Measurements from ENCODE around the gene FRMD4A. TPM values are rescaled to one million over a fixed set of nuclear protein-coding genes. Genes with fewer than 3 reads are reported as not detected.

FRMD4A gene
- total and polyA plus RNA-seq, 10 of the 15 experiments (the other 5 are each of a cell fraction or from before 2014, with no cell fraction given): 17.8 to 75.2 (median 39.1) TPM

DNA sequence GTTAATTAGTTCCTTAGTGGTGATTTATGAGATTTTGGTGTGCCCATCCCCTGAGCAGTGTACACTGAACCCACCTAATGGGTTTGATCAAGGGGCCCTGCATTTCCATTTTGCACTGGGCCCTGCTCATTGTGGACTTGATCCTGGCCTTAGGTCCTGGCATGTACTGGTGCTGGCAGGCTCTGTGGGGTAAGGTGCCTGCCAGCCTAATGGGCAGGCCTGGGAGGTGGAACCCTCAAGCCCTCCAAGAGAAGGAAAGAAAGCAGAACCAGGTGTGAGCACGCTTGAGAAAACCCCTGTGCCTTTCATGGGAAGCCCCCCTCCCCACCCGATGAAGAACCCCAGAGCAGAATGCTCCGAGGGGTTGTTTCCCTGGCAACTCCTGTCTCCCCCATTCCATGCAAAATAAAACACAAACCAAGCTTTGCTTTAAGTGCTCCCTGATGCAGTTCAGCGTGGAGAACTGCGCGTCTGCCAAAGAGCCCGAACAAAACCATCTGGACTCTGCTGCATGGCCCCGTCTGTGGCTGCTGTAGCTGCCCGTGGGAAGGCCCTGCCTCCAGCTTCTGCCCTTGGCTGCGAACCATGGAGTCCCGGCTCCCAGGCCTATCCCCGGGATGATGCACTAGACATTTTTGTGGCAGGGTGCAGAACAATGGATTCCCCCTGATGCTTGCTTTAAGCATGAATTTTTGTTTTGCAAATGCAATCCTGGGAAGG is 620.6 kb downstream of the FRMD4A start:
- BruUV-seq (replicated peaks): no TSS peak
- intact Hi-C loops (cut with micrococcal nuclease; ENCODE audit: unreplicated experiment): loop anchor here (5.0 kb wide), 3 partner anchors 32 to 67 kb away; no protein-coding TSS in a partner anchor
- H3K27ac ChIP-seq (ENCODE audit: control insufficient read depth, insufficient read depth): no peak overlapping the region
- no peaks in the 10 kb centered on the region; a peak in 1 of 4 replicates for H3K36me3 ChIP-seq (ENCODE audit: control insufficient read depth in 2 of 2, insufficient read depth in 2 of 2, low read length in 1 of 2)
- H2AFZ ChIP-seq (ENCODE audit: control insufficient read depth, low read depth, low read length): no peak overlapping the region
- CTCF ChIA-PET: no interaction called here
- in situ Hi-C loops (cut with MboI): no loop called here
- H3K4me3 ChIP-seq: no peak overlapping the region
- RAD21 ChIA-PET (ENCODE audit: unreplicated experiment): interaction anchor here (1.0 to 1.6 kb wide), 2 partner anchors 13 to 77 kb away, joined by 3 to 5 read pairs; no protein-coding TSS in a partner anchor
- WGBS (ENCODE audit: insufficient coverage, insufficient replicate concordance, low lambda C conversion rate, missing lambda C conversion rate): 95% methylated on average over 12 of the region's 12 CpGs
- H3K9me3 ChIP-seq (replicated peaks; ENCODE audit: control insufficient read depth, insufficient read depth, low read length): no peaks in the 10 kb centered on the region
- POLR2A ChIA-PET: interaction anchor here (1.3 to 1.4 kb wide), 2 partner anchors 28 to 34 kb away, joined by 3 read pairs; no protein-coding TSS in a partner anchor
- SMC1A ChIA-PET (ENCODE audit: uncharacterized antibody, unreplicated experiment): interaction anchor here (1.0 to 1.8 kb wide), 3 partner anchors 10 to 47 kb away, joined by 4 to 9 read pairs (median 6); no protein-coding TSS in a partner anchor
- no peak for DNase-seq (ENCODE audit: low read depth, low spot score)
- H3K9ac ChIP-seq (ENCODE audit: control insufficient read depth, insufficient read depth, low read length): no peak overlapping the region
- FAIRE-seq: no peak
- H3K4me1 ChIP-seq (ENCODE audit: control insufficient read depth, insufficient read depth, low read length): peaks cover 37% of the 10 kb centered on the region
- H3K79me2 ChIP-seq (ENCODE audit: control insufficient read depth, insufficient read depth, low read length): peaks cover 44% of the 10 kb centered on the region
- H4K20me1 ChIP-seq (ENCODE audit: control insufficient read depth, insufficient read depth): no peaks in the 10 kb centered on the region
- no peak overlapping the region for H3K4me2 ChIP-seq (ENCODE audit: control insufficient read depth, insufficient read depth)
- no peaks in the 10 kb centered on the region for H3K27me3 ChIP-seq (replicated peaks in 1 of 2; ENCODE audit: control insufficient read depth in 2 of 2, insufficient read depth in 2 of 2, low read length in 1 of 2)
- ATAC-seq: no peak
- no peak for TF ChIP-seq JUND (IDR thresholded peaks at IDR 0.05; ENCODE audit: low read depth, low read length)
- TF ChIP-seq GABPA (IDR thresholded peaks at IDR 0.05; ENCODE audit: low read depth): no peak
- TF ChIP-seq HDAC6 (IDR thresholded peaks at IDR 0.05; ENCODE audit: unreplicated experiment): no peak
- TF ChIP-seq SMARCA5 (IDR thresholded peaks at IDR 0.05): no peak
- no peak for TF ChIP-seq POU2F2 (IDR thresholded peaks at IDR 0.05; ENCODE audit: borderline replicate concordance, low read depth, low read length)
- TF ChIP-seq STAT3 (IDR thresholded peaks at IDR 0.05; ENCODE audit: low read depth, low read length): no peak
- TF ChIP-seq CEBPB (IDR thresholded peaks at IDR 0.05; ENCODE audit: borderline replicate concordance in 1 of 2, low read depth in 2 of 2, low read length in 2 of 2): no peak

Measured in GM12878 (cell line).